ENCODE results near the gene PRKAA1.

PRKAA1 gene

DNA sequence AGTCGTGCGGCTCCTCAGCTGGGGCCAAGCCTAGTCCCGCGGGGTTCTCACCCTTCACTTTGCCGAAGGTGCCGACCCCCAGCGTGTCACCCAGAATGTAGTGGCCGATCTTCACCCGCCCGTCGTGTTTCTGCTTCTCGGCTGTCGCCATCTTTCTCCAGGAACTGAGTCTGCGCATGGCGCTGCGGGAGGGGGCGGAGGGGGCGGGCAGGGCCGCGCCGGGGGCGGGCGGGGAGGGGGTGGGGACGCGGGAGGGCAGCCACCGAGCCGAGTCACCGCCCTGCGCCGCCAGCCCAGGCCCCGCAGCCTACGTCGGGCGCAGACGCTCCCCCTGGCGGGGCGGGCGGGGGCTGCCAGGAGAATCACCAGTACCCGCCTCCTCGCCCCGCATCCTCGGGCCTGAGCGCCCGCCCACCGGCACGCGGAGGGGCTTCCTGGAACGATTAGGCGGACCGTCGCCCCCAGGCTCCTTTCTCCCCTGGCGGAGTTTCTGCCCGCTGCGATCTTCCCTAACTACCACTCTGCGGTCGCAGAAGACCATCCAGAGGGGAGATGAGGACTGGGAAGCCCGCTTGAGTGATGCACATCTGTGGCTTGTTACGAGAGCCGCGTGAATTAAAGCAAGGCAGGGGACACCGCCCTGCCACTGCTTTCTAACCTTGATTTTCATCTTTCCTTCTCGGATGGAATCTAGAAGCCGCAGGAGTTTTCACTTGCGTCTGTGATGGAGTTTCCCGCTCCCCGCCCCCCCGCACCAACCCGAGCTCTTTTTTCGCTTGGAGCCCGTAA, at the start of gene PRKAA1:
TSS of gene PRKAA1 (minus strand) at position 363 of the 789 bp plus-strand sequence. CDS start at position 178, 185 bp downstream.
- H3K27ac ChIP-seq = peak within 1 kb of the TSS; percentile 98
- TF ChIP-seq ZFX (IDR thresholded peaks at IDR 0.05) = no peak
- TF ChIP-seq, protein P1, sequence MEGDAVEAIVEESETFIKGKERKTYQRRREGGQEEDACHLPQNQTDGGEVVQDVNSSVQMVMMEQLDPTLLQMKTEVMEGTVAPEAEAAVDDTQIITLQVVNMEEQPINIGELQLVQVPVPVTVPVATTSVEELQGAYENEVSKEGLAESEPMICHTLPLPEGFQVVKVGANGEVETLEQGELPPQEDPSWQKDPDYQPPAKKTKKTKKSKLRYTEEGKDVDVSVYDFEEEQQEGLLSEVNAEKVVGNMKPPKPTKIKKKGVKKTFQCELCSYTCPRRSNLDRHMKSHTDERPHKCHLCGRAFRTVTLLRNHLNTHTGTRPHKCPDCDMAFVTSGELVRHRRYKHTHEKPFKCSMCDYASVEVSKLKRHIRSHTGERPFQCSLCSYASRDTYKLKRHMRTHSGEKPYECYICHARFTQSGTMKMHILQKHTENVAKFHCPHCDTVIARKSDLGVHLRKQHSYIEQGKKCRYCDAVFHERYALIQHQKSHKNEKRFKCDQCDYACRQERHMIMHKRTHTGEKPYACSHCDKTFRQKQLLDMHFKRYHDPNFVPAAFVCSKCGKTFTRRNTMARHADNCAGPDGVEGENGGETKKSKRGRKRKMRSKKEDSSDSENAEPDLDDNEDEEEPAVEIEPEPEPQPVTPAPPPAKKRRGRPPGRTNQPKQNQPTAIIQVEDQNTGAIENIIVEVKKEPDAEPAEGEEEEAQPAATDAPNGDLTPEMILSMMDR (conservative IDR thresholded peaks at IDR 0.05) = peak; percentile 83

- TF ChIP-seq, protein P1 (conservative IDR thresholded peaks at IDR 0.05) = no peak
- no peak for TF ChIP-seq ZFX (IDR thresholded peaks at IDR 0.05)
Measured at GRCh38 chr5:40847525-40847924, 49.4 kb upstream of the PRKAA1 start.

GRCh38 chr5:40846371-40846770, 48.2 kb upstream of the PRKAA1 start:
- TF ChIP-seq, protein P1 (conservative IDR thresholded peaks at IDR 0.05) = no peak
- TF ChIP-seq ZFX (IDR thresholded peaks at IDR 0.05) = no peak
- no peak overlapping the region for H3K27ac ChIP-seq

More at GRCh38 chr5:40847525-40847924, 49.4 kb upstream of the PRKAA1 start:
- no peak overlapping the region for H3K27ac ChIP-seq

- TF ChIP-seq ZFX (IDR thresholded peaks at IDR 0.05) = no peak
- TF ChIP-seq, protein P1 (conservative IDR thresholded peaks at IDR 0.05) = no peak
- no peak overlapping the region for H3K27ac ChIP-seq
Measured at GRCh38 chr5:40844565-40844964, 46.4 kb upstream of the PRKAA1 start.

- TF ChIP-seq, protein P1 (conservative IDR thresholded peaks at IDR 0.05) = no peak
- no peak for TF ChIP-seq ZFX (IDR thresholded peaks at IDR 0.05)
- H3K27ac ChIP-seq = no peak overlapping the region
Measured at GRCh38 chr5:40842351-40842750, 44.2 kb upstream of the PRKAA1 start.

- TF ChIP-seq ZFX (IDR thresholded peaks at IDR 0.05) = no peak
- TF ChIP-seq, protein P1 (conservative IDR thresholded peaks at IDR 0.05) = no peak
- H3K27ac ChIP-seq = no peak within 1 kb of the TSS
Measured at GRCh38 chr5:40841068-40841805, 43.1 kb upstream of the PRKAA1 start, which contains the start of gene CARD6. TSS of gene CARD6 (plus strand) at chr5:40841367. CDS start at chr5:40841383, 16 bp downstream.

DNA sequence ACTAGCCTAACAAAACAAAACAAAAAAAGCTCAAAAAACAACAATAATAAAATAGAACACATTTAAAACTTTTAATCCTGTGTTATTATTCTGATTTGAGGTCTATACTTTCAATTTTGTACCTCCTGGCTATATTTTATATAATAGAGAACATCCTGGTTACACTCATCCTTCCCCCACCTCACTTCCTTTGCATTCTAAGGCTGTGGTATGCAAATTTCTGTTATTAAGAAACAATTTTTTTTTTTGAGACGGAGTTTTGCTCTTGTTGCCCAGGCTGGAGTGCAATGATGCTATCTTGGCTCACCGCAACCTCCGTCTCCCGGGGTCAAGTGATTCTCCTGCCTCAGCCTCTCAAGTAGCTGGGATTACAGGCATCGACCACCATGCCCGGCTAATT, 39.9 kb upstream of the PRKAA1 start:
- TF ChIP-seq, protein P1 (conservative IDR thresholded peaks at IDR 0.05) = no peak
- no peak for TF ChIP-seq ZFX (IDR thresholded peaks at IDR 0.05)
- no peak overlapping the region for H3K27ac ChIP-seq
